Fibroblast of the aortic adventitia (primary cell): ENCODE measurements around the gene ZMYND11. TPM values are rescaled to one million over a fixed set of nuclear protein-coding genes. Genes with fewer than 3 reads are reported as not detected.

Source experiments
- DNase-seq: peaks from one replicate; pipeline ENCODE4 v3.0.0-alpha.2; 2010; ENCODE audit warnings: low read depth
- H3K4me3 ChIP-seq: 2 replicates; pipeline ENCODE4 v1.5.1; 2011; ENCODE audit warnings: low read depth, mild to moderate bottlenecking, control low read depth, low read length, moderate library complexity
- CTCF ChIP-seq: IDR thresholded peaks from 2 replicates; pipeline ENCODE4 v1.5.1; 2011; ENCODE audit warnings: mild to moderate bottlenecking, low read length, control low read depth, inconsistent platforms; ENCODE audit not compliant: insufficient read depth
- total RNA-seq: library from RNA; depleted of rRNA; stranded (reverse); fragments of >200 nt; gene quantifications from 2 replicates; pipeline ENCODE4 v1.2.3, GENCODE V29; 2012; ENCODE audit warnings: low replicate concordance

Gene ZMYND11
- total RNA-seq, 1 donor, result 71.5 TPM

- TF ChIP-seq CTCF, result no peak
- peak; percentile 28 for DNase-seq
- no peak overlapping the region for H3K4me3 ChIP-seq
Observed at GRCh38 chr10:137606-138005, 2.4 kb downstream of the ZMYND11 start.

GRCh38 chr10:142371-142770, 7.1 kb downstream of the ZMYND11 start:
- no peak overlapping the region for H3K4me3 ChIP-seq
- TF ChIP-seq CTCF, result no peak
- no peak for DNase-seq

DNA sequence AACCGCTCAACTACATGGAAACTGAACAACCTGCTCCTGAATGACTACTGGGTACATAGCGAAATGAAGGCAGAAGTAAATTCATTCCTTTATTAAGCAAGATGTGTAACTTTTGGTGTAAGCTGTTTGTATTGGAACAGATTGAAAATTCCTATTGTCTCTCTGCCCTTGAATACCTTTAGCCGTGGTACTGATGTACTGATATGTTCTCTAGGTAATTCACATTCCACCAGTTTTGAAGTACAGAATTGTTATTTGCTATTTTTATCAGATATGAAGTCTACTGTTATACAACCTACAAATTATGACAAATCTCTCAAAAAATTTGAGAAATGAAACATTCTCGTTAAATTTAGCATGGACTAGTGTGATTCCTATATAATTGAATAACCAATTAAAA, 17.7 kb downstream of the ZMYND11 start:
- TF ChIP-seq CTCF, result no peak
- no peak overlapping the region for H3K4me3 ChIP-seq
- no peak for DNase-seq

DNA sequence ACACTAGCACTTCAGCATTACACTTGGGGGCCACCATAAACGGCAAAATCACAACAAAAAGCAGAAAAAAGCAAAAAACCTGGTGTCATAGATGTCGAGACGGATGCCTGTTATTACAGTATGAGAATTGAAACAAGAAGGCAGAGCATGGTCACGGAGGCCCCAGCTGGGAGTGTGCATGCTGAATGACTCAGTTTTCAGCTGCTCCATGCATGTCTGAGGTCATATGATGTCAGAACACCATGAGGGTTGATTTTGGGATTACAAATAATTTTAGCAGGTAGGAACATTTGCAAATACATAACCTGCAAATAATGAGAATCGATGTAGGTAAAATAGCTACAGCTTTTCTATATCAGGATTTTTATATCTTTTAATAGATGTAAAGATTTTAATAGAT, 19.1 kb downstream of the ZMYND11 start:
- TF ChIP-seq CTCF, result no peak
- no peak overlapping the region for H3K4me3 ChIP-seq
- DNase-seq, result peak; percentile 25

DNA sequence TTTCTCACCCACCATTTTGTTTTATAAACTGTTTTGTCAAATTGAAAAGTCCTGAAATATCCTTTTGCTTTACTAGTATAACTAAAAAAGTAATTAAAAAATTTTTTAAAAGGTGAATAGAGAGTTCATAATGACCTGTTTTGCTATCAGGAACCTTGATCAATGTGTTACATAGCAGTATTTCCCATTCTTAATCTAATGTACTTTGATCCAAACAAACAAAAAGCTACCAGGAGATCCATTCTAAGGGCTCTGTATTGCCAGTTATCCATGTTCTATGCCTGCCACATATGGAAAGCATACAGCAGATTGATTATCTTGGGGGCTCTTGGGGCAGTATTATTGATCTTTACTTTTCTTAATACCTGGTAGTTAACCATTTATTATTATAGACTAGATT, 32.1 kb downstream of the ZMYND11 start:
- TF ChIP-seq CTCF, result no peak
- no peak for DNase-seq

DNA sequence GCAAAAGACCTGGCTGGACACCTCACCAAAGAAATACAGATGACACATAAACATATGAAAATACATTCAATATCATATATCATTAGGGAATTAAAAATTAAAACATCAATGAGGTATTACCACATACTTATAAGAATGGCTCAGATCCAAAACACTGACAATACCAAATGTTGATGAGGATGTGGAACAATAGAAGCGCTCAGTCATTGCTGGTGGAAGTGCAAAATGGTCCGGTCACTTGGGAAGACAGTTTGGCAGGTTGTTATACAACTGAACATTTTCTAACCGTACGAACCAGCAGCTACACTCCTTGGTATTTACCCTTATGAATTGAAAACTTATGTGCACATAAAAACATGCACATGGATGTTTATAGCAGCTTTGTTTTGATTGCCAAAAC, 38.5 kb downstream of the ZMYND11 start:
- no peak for DNase-seq
- TF ChIP-seq CTCF, result no peak
- no peak overlapping the region for H3K4me3 ChIP-seq

More for the DNA sequence above, 32.1 kb downstream of the ZMYND11 start:
- H3K4me3 ChIP-seq, result no peak overlapping the region

GRCh38 chr10:176677-177076, 41.4 kb downstream of the ZMYND11 start:
- no peak overlapping the region for H3K4me3 ChIP-seq
- no peak for DNase-seq
- TF ChIP-seq CTCF, result no peak
